GM12878 (cell line): ENCODE measurements around the gene ZSCAN22. TPM values are rescaled to one million over a fixed set of nuclear protein-coding genes. Genes with fewer than 3 reads are reported as not detected.

Experiments
- ATAC-seq: fragments of 200-7000 bp; cut with Tn5 transposase; 3 replicates; pipeline ENCODE4 v1.9.1; 2020; ENCODE audit warnings: mild to moderate bottlenecking, moderate library complexity
- BruUV-seq: library from RNA; stranded (reverse); fragments of 400-500 nt; replicated peaks from 2 replicates; lab custom pipeline; 2021; lab: Mats Ljungman, UMichigan
- CTCF ChIA-PET: fragments of 300-600 bp; sonication (Branson Sonifier 250); formaldehyde crosslinking; extraction: SDS; loops from one replicate; lab custom pipeline; 2021; ENCODE audit warnings: inconsistent platforms; lab: Yijun Ruan, JAX
- POLR2A ChIA-PET: fragments of 350-600 bp; formaldehyde crosslinking; extraction: SDS; loops from one replicate; lab custom pipeline; 2021; ENCODE audit warnings: inconsistent platforms; lab: Charles Lee
- RAD21 ChIA-PET: fragments of 300-600 bp; sonication (Branson Sonifier 250); formaldehyde crosslinking; loops from one replicate; lab custom pipeline; 2023; ENCODE audit warnings: antibody characterized with exemption; ENCODE audit not compliant: unreplicated experiment; lab: Charles Lee
- SMC1A ChIA-PET: fragments of 300-600 bp; sonication (Branson Sonifier 250); formaldehyde crosslinking; loops from one replicate; lab custom pipeline; 2023; ENCODE audit not compliant: unreplicated experiment, uncharacterized antibody; lab: Charles Lee
- DNase-seq: peaks from one replicate; pipeline ENCODE4 v3.0.0-alpha.2; 2011; ENCODE audit warnings: low read depth, low spot score
- FAIRE-seq: peaks from 3 replicates; lab custom pipeline; 2011; peaks lifted over from hg19 to GRCh38; lab: Jason Lieb, UNC
- H2AFZ ChIP-seq: 2 replicates; pipeline ENCODE4 v1.6.0; 2011; ENCODE audit warnings: low read depth, low read length, control low read depth; ENCODE audit not compliant: control insufficient read depth
- H3K27ac ChIP-seq: 2 replicates; pipeline ENCODE4 v1.5.1; 2011; ENCODE audit warnings: control low read depth; ENCODE audit not compliant: control insufficient read depth, insufficient read depth
- H3K27me3 ChIP-seq, 2 experiments: replicated peaks in 1 of 2; 2 replicates each; pipeline versions ENCODE4 v1.6.0 to v1.6.1; 2011; ENCODE audit warnings: low read length in 1 of 2; ENCODE audit not compliant: control insufficient read depth in 2 of 2, insufficient read depth in 2 of 2
- H3K36me3 ChIP-seq, 2 experiments: 2 replicates each; pipeline ENCODE4 v1.5.1; 2011; ENCODE audit warnings: low read length in 1 of 2; ENCODE audit not compliant: control insufficient read depth in 2 of 2, insufficient read depth in 2 of 2
- H3K4me1 ChIP-seq: 2 replicates; pipeline ENCODE4 v1.6.1; 2011; ENCODE audit warnings: mild to moderate bottlenecking, low read length, moderate library complexity, mixed read lengths; ENCODE audit not compliant: control insufficient read depth, insufficient read depth
- H3K4me2 ChIP-seq: 2 replicates; pipeline ENCODE4 v1.6.0; 2011; ENCODE audit warnings: control low read depth; ENCODE audit not compliant: control insufficient read depth, insufficient read depth
- H3K4me3 ChIP-seq: fragments of 200-600 bp; sonication (generic); 2 replicates; pipeline ENCODE4 v1.5.1; 2016
- H3K79me2 ChIP-seq: 2 replicates; pipeline ENCODE4 v1.6.0; 2011; ENCODE audit warnings: low read length; ENCODE audit not compliant: control insufficient read depth, insufficient read depth
- H3K9ac ChIP-seq: 2 replicates; pipeline ENCODE4 v1.8.0; 2011; ENCODE audit warnings: low read length, control low read depth, mixed read lengths; ENCODE audit not compliant: control insufficient read depth, insufficient read depth
- H3K9me3 ChIP-seq: replicated peaks from 3 replicates; pipeline ENCODE4 v1.5.1; 2011; ENCODE audit warnings: mild to moderate bottlenecking, low read length; ENCODE audit not compliant: control insufficient read depth, insufficient read depth
- H4K20me1 ChIP-seq: 2 replicates; pipeline ENCODE4 v1.6.0; 2011; ENCODE audit not compliant: control insufficient read depth, insufficient read depth
- CBFB ChIP-seq: IDR thresholded peaks from 2 replicates; pipeline ENCODE4 v1.6.1; 2016; ENCODE audit warnings: antibody characterized with exemption, low read depth
- CREB1 ChIP-seq: IDR thresholded peaks from 2 replicates; pipeline ENCODE4 v1.6.1; 2012; ENCODE audit warnings: low read depth, mild to moderate bottlenecking, inconsistent platforms
- EGR1 ChIP-seq, 2 experiments: IDR thresholded peaks; 1 replicate in 1 of 2; 2 replicates in 1 of 2; pipeline ENCODE4 v1.6.1; 2011 to 2012; ENCODE audit warnings: low read depth in 2 of 2, low read length in 2 of 2, borderline replicate concordance in 1 of 2, mild to moderate bottlenecking in 1 of 2, moderate library complexity in 1 of 2
- FOS ChIP-seq: IDR thresholded peaks from 3 replicates; pipeline ENCODE4 v1.6.1; 2011; ENCODE audit warnings: borderline replicate concordance; ENCODE audit not compliant: insufficient read length; ENCODE audit errors: extremely low read depth
- HDGF ChIP-seq: fragments of 450-650 bp; IDR thresholded peaks from 2 replicates; pipeline ENCODE4 v1.6.1; 2016; ENCODE audit warnings: antibody characterized with exemption
- MEF2A ChIP-seq: IDR thresholded peaks from 2 replicates; pipeline ENCODE4 v1.6.1; 2011; ENCODE audit warnings: low read depth, mild to moderate bottlenecking, low read length, moderate library complexity; ENCODE audit not compliant: insufficient read depth
- POLR2AphosphoS2 ChIP-seq: IDR thresholded peaks from 2 replicates; pipeline ENCODE4 v1.6.1; 2011; ENCODE audit warnings: low read depth, mild to moderate bottlenecking, low read length, improper control_type of control experiment, moderate library complexity
- SMAD5 ChIP-seq: IDR thresholded peaks from 2 replicates; pipeline ENCODE4 v1.6.1; 2016; ENCODE audit warnings: antibody characterized with exemption, low read depth
- SRF ChIP-seq, 2 experiments: IDR thresholded peaks; 2 replicates each; pipeline ENCODE4 v1.6.1; 2011; ENCODE audit warnings: low read depth in 2 of 2, low read length in 2 of 2, mild to moderate bottlenecking in 1 of 2, moderate library complexity in 1 of 2
- TBL1XR1 ChIP-seq: IDR thresholded peaks from 2 replicates; pipeline ENCODE4 v1.6.1; 2012; ENCODE audit warnings: low read depth, low read length, improper control_type of control experiment
- WGBS: methylation state at CpG from one replicate; pipeline ENCODE4 v1.1.6; 2016; ENCODE audit warnings: low lambda C conversion rate; ENCODE audit not compliant: insufficient replicate concordance, insufficient coverage; ENCODE audit errors: missing lambda C conversion rate; 5-methylcytosine and 5-hydroxymethylcytosine counted together
- in situ Hi-C: fragments of 300-500 bp; cut with MboI; formaldehyde crosslinking; loops from 9 replicates; pipeline ENCODE4 v1.14.3; 2018; ENCODE audit warnings: mixed read lengths
- intact Hi-C: fragments of 100-400 bp; cut with micrococcal nuclease; formaldehyde crosslinking; loops from one replicate; pipeline ENCODE4 v1.14.2; 2022; ENCODE audit not compliant: unreplicated experiment
- polyA plus RNA-seq, 11 experiments: library from polyadenylated mRNA; depleted of rRNA in 4 of 11; unstranded in 6 of 11; stranded (reverse) in 5 of 11; fragments of >200 nt; fragmentation: Nextera tagmentation in 4 of 11; fragmentation: Illumina TruSeq in 1 of 11; extraction: Ambion mirVana in 4 of 11; extraction: Trizol in 1 of 11; gene quantifications; 1 replicate in 1 of 11; 2 replicates in 10 of 11; pipeline versions ENCODE4 v1.2.1 to v1.2.3, GENCODE V29; 2011 to 2016; ENCODE audit warnings: inconsistent platforms in 2 of 11, missing spikeins in 2 of 11, low read depth in 1 of 11
- total RNA-seq, 4 experiments: library from RNA; depleted of rRNA in 3 of 4; stranded (reverse); fragments of >200 nt in 3 of 4; fragmentation: Illumina TruSeq in 1 of 4; extraction: Trizol in 1 of 4; gene quantifications; 2 replicates each; pipeline versions ENCODE4 v1.2.1 to v1.2.3, GENCODE V29; 2013 to 2021
- TF ChIP-seq, protein P1 (sequence below): IDR thresholded peaks from 2 replicates; pipeline ENCODE4 v1.6.1; 2012; ENCODE audit warnings: improper control_type of control experiment, low read depth, low read length; ENCODE audit not compliant: insufficient replicate concordance
- TF ChIP-seq, protein P2 (sequence below): fragments of 450-650 bp; IDR thresholded peaks from 2 replicates; pipeline ENCODE4 v1.6.1; 2017; ENCODE audit warnings: mild to moderate bottlenecking, moderate library complexity

The ZSCAN22 gene
- total and polyA plus RNA-seq, 10 of the 15 experiments (the other 5 are each of a cell fraction or from before 2014, with no cell fraction given): 0.49 to 3.9 (median 2.6) TPM

GRCh38 chr19:58361900-58362271 is 35.1 kb downstream of the ZSCAN22 start:
- H3K27ac ChIP-seq: peak overlapping the region; percentile 86
- SMC1A ChIA-PET: interaction anchor here (0.9 to 2.6 kb wide), 8 partner anchors 14 to 197 kb away, joined by 3 to 17 read pairs (median 4); partner anchors contain the start of genes CHMP2A and ZNF837
- no peaks in the 10 kb centered on the region for H3K9me3 ChIP-seq
- ATAC-seq: peak; percentile 50
- in situ Hi-C loops (no loop called here), intact Hi-C loops (loop anchor here (1.0 to 2.0 kb wide), 2 partner anchors 19 to 35 kb away; partner anchors contain the start of gene ZNF837)
- peak overlapping the region; percentile 89 for H3K9ac ChIP-seq
- peak overlapping the region; percentile 81 for H3K4me2 ChIP-seq
- CTCF ChIA-PET: interaction anchor here (1.7 to 2.2 kb wide), 4 partner anchors 14 to 179 kb away, joined by 4 to 13 read pairs (median 8); partner anchors contain the start of genes ZBTB45 and ZNF274
- H3K4me3 ChIP-seq: peak overlapping the region; percentile 79
- H4K20me1 ChIP-seq: no peaks in the 10 kb centered on the region
- no peaks in the 10 kb centered on the region for H3K36me3 ChIP-seq
- peak overlapping the region; percentile 97 for H2AFZ ChIP-seq
- no peaks in the 10 kb centered on the region for H3K79me2 ChIP-seq
- POLR2A ChIA-PET: interaction anchor here (0.5 to 3.2 kb wide), 9 partner anchors 12 to 137 kb away, joined by 3 to 37 read pairs (median 6); partner anchors contain the start of genes ZNF446 and ZNF837
- RAD21 ChIA-PET: interaction anchor here (0.5 to 2.3 kb wide), 11 partner anchors 14 to 137 kb away, joined by 3 to 18 read pairs (median 4); partner anchors contain the start of genes ZNF584 and ZNF837
- peaks cover 14% of the 10 kb centered on the region for H3K4me1 ChIP-seq
- no TSS peak for BruUV-seq
- peak; percentile 66 for FAIRE-seq
- DNase-seq: no peak
- WGBS: 23% methylated on average over 28 of the region's 28 CpGs
- H3K27me3 ChIP-seq: no peaks in the 10 kb centered on the region
- TF ChIP-seq MEF2A: no peak
- TF ChIP-seq SRF (IDR thresholded peaks at IDR 0.05; ENCODE audit: low read depth in 2 of 2, low read length in 2 of 2): peak; percentile 9 to 74; a peak in 2 of 4 replicates
- TF ChIP-seq, protein P1, sequence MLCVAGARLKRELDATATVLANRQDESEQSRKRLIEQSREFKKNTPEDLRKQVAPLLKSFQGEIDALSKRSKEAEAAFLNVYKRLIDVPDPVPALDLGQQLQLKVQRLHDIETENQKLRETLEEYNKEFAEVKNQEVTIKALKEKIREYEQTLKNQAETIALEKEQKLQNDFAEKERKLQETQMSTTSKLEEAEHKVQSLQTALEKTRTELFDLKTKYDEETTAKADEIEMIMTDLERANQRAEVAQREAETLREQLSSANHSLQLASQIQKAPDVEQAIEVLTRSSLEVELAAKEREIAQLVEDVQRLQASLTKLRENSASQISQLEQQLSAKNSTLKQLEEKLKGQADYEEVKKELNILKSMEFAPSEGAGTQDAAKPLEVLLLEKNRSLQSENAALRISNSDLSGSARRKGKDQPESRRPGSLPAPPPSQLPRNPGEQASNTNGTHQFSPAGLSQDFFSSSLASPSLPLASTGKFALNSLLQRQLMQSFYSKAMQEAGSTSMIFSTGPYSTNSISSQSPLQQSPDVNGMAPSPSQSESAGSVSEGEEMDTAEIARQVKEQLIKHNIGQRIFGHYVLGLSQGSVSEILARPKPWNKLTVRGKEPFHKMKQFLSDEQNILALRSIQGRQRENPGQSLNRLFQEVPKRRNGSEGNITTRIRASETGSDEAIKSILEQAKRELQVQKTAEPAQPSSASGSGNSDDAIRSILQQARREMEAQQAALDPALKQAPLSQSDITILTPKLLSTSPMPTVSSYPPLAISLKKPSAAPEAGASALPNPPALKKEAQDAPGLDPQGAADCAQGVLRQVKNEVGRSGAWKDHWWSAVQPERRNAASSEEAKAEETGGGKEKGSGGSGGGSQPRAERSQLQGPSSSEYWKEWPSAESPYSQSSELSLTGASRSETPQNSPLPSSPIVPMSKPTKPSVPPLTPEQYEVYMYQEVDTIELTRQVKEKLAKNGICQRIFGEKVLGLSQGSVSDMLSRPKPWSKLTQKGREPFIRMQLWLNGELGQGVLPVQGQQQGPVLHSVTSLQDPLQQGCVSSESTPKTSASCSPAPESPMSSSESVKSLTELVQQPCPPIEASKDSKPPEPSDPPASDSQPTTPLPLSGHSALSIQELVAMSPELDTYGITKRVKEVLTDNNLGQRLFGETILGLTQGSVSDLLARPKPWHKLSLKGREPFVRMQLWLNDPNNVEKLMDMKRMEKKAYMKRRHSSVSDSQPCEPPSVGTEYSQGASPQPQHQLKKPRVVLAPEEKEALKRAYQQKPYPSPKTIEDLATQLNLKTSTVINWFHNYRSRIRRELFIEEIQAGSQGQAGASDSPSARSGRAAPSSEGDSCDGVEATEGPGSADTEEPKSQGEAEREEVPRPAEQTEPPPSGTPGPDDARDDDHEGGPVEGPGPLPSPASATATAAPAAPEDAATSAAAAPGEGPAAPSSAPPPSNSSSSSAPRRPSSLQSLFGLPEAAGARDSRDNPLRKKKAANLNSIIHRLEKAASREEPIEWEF: no peak
- no peak for TF ChIP-seq SMAD5
- no peak; the same call in 1 of the 2 replicates for TF ChIP-seq POLR2AphosphoS2
- no peak for TF ChIP-seq FOS
- TF ChIP-seq CREB1: no peak
- 0 out of 3 replicates have a peak, but pooled peaks of 1 of the 2 experiments have one; percentile 41 for TF ChIP-seq EGR1 (IDR thresholded peaks at IDR 0.05; ENCODE audit: borderline replicate concordance in 1 of 2, low read depth in 2 of 2, low read length in 2 of 2)
- TF ChIP-seq HDGF: peak; percentile 19; the same call in 1 of the 2 replicates
- no peak for TF ChIP-seq TBL1XR1
- TF ChIP-seq, protein P2, sequence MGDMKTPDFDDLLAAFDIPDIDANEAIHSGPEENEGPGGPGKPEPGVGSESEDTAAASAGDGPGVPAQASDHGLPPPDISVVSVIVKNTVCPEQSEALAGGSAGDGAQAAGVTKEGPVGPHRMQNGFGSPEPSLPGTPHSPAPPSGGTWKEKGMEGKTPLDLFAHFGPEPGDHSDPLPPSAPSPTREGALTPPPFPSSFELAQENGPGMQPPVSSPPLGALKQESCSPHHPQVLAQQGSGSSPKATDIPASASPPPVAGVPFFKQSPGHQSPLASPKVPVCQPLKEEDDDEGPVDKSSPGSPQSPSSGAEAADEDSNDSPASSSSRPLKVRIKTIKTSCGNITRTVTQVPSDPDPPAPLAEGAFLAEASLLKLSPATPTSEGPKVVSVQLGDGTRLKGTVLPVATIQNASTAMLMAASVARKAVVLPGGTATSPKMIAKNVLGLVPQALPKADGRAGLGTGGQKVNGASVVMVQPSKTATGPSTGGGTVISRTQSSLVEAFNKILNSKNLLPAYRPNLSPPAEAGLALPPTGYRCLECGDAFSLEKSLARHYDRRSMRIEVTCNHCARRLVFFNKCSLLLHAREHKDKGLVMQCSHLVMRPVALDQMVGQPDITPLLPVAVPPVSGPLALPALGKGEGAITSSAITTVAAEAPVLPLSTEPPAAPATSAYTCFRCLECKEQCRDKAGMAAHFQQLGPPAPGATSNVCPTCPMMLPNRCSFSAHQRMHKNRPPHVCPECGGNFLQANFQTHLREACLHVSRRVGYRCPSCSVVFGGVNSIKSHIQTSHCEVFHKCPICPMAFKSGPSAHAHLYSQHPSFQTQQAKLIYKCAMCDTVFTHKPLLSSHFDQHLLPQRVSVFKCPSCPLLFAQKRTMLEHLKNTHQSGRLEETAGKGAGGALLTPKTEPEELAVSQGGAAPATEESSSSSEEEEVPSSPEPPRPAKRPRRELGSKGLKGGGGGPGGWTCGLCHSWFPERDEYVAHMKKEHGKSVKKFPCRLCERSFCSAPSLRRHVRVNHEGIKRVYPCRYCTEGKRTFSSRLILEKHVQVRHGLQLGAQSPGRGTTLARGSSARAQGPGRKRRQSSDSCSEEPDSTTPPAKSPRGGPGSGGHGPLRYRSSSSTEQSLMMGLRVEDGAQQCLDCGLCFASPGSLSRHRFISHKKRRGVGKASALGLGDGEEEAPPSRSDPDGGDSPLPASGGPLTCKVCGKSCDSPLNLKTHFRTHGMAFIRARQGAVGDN: peak; percentile 41; the same call in 1 of the 2 replicates
- TF ChIP-seq CBFB: no peak
